Activated CD4-positive, alpha-beta memory T cell treated with anti-CD3 and anti-CD28 coated beads for 36 hours (primary cell): Measurements from ENCODE around the gene PSME4. TPM values are rescaled to one million over a fixed set of nuclear protein-coding genes. Genes with fewer than 3 reads are reported as not detected.

Experiments
- CTCF ChIA-PET: fragments of 350-600 bp; sonication (Branson Sonifier 250); formaldehyde crosslinking; loops from one replicate; lab custom pipeline; 2021; ENCODE audit warnings: antibody characterized with exemption, inconsistent platforms; lab: Charles Lee
- POLR2A ChIA-PET: fragments of 350-600 bp; sonication (Branson Sonifier 250); formaldehyde crosslinking; loops from one replicate; lab custom pipeline; 2021; ENCODE audit warnings: antibody characterized with exemption; lab: Charles Lee
- DNase-seq: peaks from one replicate; pipeline ENCODE4 v3.0.0-alpha.2; 2020
- H3K27ac Mint-ChIP-seq: one replicate; pipeline ENCODE4 v1.8.0; 2021; ENCODE audit warnings: mixed read lengths
- H3K27me3 Mint-ChIP-seq: one replicate; pipeline ENCODE4 v1.8.0; 2021; ENCODE audit warnings: mixed read lengths
- H3K36me3 Mint-ChIP-seq: one replicate; pipeline ENCODE4 v1.8.0; 2021; ENCODE audit warnings: mixed read lengths
- H3K4me1 Mint-ChIP-seq: one replicate; pipeline ENCODE4 v1.8.0; 2021; ENCODE audit warnings: low read depth, mixed read lengths
- H3K4me3 Mint-ChIP-seq: one replicate; pipeline ENCODE4 v1.8.0; 2021; ENCODE audit warnings: mild to moderate bottlenecking, mixed read lengths
- H3K9me3 Mint-ChIP-seq: one replicate; pipeline ENCODE4 v1.8.0; 2021; ENCODE audit warnings: mixed read lengths
- intact Hi-C: fragments of 100-400 bp; cut with micrococcal nuclease; formaldehyde crosslinking; loops from one replicate; pipeline ENCODE4 v1.15.1; 2023
- total RNA-seq, 2 experiments: library from RNA; stranded (reverse); gene quantifications; one replicate each; pipeline ENCODE4 v1.2.3, GENCODE V29; 2021

PSME4 gene, protein sequence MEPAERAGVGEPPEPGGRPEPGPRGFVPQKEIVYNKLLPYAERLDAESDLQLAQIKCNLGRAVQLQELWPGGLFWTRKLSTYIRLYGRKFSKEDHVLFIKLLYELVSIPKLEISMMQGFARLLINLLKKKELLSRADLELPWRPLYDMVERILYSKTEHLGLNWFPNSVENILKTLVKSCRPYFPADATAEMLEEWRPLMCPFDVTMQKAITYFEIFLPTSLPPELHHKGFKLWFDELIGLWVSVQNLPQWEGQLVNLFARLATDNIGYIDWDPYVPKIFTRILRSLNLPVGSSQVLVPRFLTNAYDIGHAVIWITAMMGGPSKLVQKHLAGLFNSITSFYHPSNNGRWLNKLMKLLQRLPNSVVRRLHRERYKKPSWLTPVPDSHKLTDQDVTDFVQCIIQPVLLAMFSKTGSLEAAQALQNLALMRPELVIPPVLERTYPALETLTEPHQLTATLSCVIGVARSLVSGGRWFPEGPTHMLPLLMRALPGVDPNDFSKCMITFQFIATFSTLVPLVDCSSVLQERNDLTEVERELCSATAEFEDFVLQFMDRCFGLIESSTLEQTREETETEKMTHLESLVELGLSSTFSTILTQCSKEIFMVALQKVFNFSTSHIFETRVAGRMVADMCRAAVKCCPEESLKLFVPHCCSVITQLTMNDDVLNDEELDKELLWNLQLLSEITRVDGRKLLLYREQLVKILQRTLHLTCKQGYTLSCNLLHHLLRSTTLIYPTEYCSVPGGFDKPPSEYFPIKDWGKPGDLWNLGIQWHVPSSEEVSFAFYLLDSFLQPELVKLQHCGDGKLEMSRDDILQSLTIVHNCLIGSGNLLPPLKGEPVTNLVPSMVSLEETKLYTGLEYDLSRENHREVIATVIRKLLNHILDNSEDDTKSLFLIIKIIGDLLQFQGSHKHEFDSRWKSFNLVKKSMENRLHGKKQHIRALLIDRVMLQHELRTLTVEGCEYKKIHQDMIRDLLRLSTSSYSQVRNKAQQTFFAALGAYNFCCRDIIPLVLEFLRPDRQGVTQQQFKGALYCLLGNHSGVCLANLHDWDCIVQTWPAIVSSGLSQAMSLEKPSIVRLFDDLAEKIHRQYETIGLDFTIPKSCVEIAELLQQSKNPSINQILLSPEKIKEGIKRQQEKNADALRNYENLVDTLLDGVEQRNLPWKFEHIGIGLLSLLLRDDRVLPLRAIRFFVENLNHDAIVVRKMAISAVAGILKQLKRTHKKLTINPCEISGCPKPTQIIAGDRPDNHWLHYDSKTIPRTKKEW (N-terminal part only)
- total RNA-seq: 10 to 100 TPM; 35.2 to 36.9 TPM

GRCh38 chr2:53970724-53971602 lies at the start of gene PSME4:
Gene PSME4 (minus strand): TSS chr2:53970993. CDS start chr2:53970784, 209 bp downstream.
- Mint-ChIP-seq H3K9me3 (no peaks in the 10 kb centered on the region), H3K27me3 (no peaks in the 10 kb centered on the region), H3K4me1 (peaks cover 37% of the 10 kb centered on the region), H3K27ac (peak within 1 kb of the TSS; percentile 85), H3K36me3 (peaks cover 10% of the 10 kb centered on the region), H3K4me3 (peak within 1 kb of the TSS; percentile 80)
- intact Hi-C loops: loop anchor here (2.0 to 5.0 kb wide), 3 partner anchors 144 to 1081 kb away; partner anchors contain the start of genes ACYP2, ASB3, ERLEC1 and RTN4
- ChIA-PET CTCF (interaction anchor here (0.6 to 1.2 kb wide), 3 partner anchors 82 to 136 kb away, joined by 3 to 4 read pairs (median 3); no protein-coding TSS in a partner anchor), POLR2A (interaction anchor here (0.6 to 2.7 kb wide), 7 partner anchors 24 to 359 kb away, joined by 3 to 15 read pairs (median 5); partner anchors contain the start of genes ACYP2 and CHAC2)
- DNase-seq: peak; percentile 95

- ChIA-PET CTCF (interaction anchor here (0.6 kb wide), 1 partner anchor 314 kb away, joined by 3 read pairs; no protein-coding TSS in a partner anchor), POLR2A (interaction anchor here (0.6 kb wide), 1 partner anchor 13 kb away, joined by 3 read pairs; no protein-coding TSS in a partner anchor)
- intact Hi-C loops: no loop called here
- no peak for DNase-seq
- Mint-ChIP-seq H3K9me3 (peaks cover 5% of the 10 kb centered on the region), H3K27ac (no peak overlapping the region), H3K4me3 (no peak overlapping the region), H3K4me1 (peaks cover 21% of the 10 kb centered on the region), H3K36me3 (peaks cover 5% of the 10 kb centered on the region), H3K27me3 (no peaks in the 10 kb centered on the region)
These were observed 45.3 kb upstream of the PSME4 start for GRCh38 chr2:54015798-54016699.

DNA sequence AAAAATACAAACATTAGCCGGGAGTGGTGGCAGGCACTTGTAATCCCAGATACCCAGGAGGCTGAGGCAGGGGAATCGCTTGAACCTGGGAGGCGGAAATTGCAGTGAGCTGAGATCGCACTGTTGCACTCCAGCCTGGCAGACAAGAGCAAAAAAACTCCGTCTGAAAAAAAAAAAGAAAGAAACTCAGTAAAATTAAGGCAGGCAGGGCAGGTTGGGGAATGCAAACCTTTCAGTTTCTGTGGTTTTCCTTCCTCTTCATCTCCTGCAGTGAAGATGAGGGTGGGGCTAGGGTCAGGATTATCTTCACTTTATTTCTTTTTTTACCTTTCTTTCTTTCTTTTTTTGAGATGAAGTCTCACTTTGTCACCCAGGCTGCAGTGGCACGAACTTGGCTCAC lies 43.2 kb upstream of the PSME4 start:
- Mint-ChIP-seq H3K9me3 (no peaks in the 10 kb centered on the region), H3K36me3 (no peaks in the 10 kb centered on the region)

GRCh38 chr2:54012538-54013141 lies 41.8 kb upstream of the PSME4 start:
- Mint-ChIP-seq H3K36me3 (no peaks in the 10 kb centered on the region), H3K27ac (no peak overlapping the region), H3K27me3 (no peaks in the 10 kb centered on the region), H3K4me1 (peaks cover 21% of the 10 kb centered on the region), H3K4me3 (no peak overlapping the region), H3K9me3 (no peaks in the 10 kb centered on the region)
- ChIA-PET POLR2A (no interaction called here), CTCF (no interaction called here)
- intact Hi-C loops: no loop called here
- no peak for DNase-seq

More for the DNA sequence above, 43.2 kb upstream of the PSME4 start:
- intact Hi-C loops: no loop called here
- H3K4me1 Mint-ChIP-seq: peaks cover 21% of the 10 kb centered on the region
- no peak for DNase-seq
- H3K27ac Mint-ChIP-seq: no peak overlapping the region
- H3K4me3 Mint-ChIP-seq: no peak overlapping the region
- CTCF ChIA-PET: no interaction called here
- H3K27me3 Mint-ChIP-seq: no peaks in the 10 kb centered on the region
- POLR2A ChIA-PET: no interaction called here

GRCh38 chr2:54009549-54009948 lies 38.8 kb upstream of the PSME4 start:
- intact Hi-C loops: no loop called here
- CTCF ChIA-PET: no interaction called here

DNA sequence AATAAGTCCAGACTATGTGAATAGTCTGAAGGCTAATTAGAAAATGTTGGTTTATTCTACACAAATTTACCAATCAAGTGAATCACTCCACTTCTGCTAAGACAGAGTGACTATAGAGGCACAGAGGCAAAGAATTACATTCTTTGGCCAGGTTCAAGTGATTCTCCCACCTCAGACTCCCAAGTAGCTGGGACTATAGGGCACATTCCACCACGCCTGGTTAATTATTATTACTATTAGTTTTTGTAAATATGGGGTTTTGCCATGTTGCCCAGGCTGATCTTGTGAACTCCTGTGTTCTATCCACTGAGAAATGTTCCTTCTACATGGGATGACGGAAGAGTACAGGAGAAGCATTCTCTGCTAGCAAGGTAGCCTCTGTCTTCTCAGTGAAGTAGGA lies 37.6 kb upstream of the PSME4 start:
- Mint-ChIP-seq H3K4me3 (no peak overlapping the region), H3K27me3 (no peaks in the 10 kb centered on the region), H3K4me1 (peaks cover 7% of the 10 kb centered on the region), H3K36me3 (no peaks in the 10 kb centered on the region), H3K9me3 (no peaks in the 10 kb centered on the region), H3K27ac (no peak overlapping the region)
- no peak for DNase-seq
- intact Hi-C loops: no loop called here
- ChIA-PET POLR2A (no interaction called here), CTCF (interaction anchor here (1.0 kb wide), 1 partner anchor 99 kb away, joined by 4 read pairs; no protein-coding TSS in a partner anchor)

More at GRCh38 chr2:54009549-54009948, 38.8 kb upstream of the PSME4 start:
- POLR2A ChIA-PET: no interaction called here
- Mint-ChIP-seq H3K9me3 (no peaks in the 10 kb centered on the region), H3K27ac (no peak overlapping the region), H3K4me1 (peaks cover 17% of the 10 kb centered on the region), H3K4me3 (no peak overlapping the region), H3K27me3 (no peaks in the 10 kb centered on the region), H3K36me3 (no peaks in the 10 kb centered on the region)
- no peak for DNase-seq

DNA sequence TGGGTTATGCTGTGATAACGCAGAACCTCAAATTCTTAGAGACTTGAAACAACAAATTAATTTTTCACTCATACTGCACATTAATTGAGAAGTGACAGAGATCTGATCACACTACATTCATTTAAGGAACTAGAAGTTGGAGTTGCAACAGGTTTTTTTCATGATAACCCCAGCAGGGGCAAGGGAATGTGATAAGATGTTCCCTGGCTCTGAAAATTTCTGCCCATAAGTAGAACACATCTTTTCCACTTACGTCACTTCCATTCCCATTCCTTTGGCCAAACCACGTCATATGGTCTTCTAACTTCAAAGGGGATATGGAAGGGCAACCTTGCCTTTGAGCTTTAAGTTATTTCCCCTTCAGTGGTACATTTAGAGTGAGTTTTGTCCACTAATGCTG lies 29.7 kb upstream of the PSME4 start:
- no peak for DNase-seq
- Mint-ChIP-seq H3K4me3 (no peak overlapping the region), H3K27me3 (no peaks in the 10 kb centered on the region), H3K36me3 (no peaks in the 10 kb centered on the region), H3K27ac (no peak overlapping the region), H3K4me1 (no peaks in the 10 kb centered on the region), H3K9me3 (no peaks in the 10 kb centered on the region)
- ChIA-PET POLR2A (no interaction called here), CTCF (no interaction called here)
- intact Hi-C loops: no loop called here

DNA sequence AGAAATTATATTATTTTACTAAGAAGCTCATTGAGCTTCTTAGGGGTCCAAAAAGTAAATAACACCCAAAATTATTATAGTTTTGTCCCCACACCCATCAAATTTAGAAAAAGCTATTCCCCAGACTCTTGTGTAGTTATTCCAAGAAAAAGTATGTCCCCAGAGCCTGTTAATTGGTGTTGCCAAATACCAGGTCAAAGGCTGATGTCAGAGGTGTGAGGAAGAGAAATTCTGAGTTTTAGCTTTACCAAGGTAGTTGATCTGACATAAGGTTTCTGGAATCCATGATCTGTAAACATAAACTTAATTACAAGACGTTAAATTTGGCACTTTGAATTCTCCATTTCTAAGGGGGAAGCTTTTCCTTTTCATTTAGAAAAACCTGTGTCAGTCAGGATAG lies 29.3 kb upstream of the PSME4 start:
- H3K27ac Mint-ChIP-seq: no peak overlapping the region
- H3K9me3 Mint-ChIP-seq: no peaks in the 10 kb centered on the region
- H3K36me3 Mint-ChIP-seq: no peaks in the 10 kb centered on the region
- CTCF ChIA-PET: no interaction called here
- no peaks in the 10 kb centered on the region for H3K27me3 Mint-ChIP-seq
- POLR2A ChIA-PET: no interaction called here
- no peak overlapping the region for H3K4me3 Mint-ChIP-seq
- DNase-seq: no peak
- intact Hi-C loops: no loop called here
- H3K4me1 Mint-ChIP-seq: peaks cover under 1% of the 10 kb centered on the region

- no peaks in the 10 kb centered on the region for H3K27me3 Mint-ChIP-seq
- H3K9me3 Mint-ChIP-seq: no peaks in the 10 kb centered on the region
- ChIA-PET CTCF (no interaction called here), POLR2A (no interaction called here)
- intact Hi-C loops: no loop called here
- peaks cover 9% of the 10 kb centered on the region for H3K4me1 Mint-ChIP-seq
- H3K27ac Mint-ChIP-seq: no peak overlapping the region
- DNase-seq: no peak
- no peak overlapping the region for H3K4me3 Mint-ChIP-seq
- H3K36me3 Mint-ChIP-seq: no peaks in the 10 kb centered on the region
These were observed 28.0 kb upstream of the PSME4 start for GRCh38 chr2:53998834-53999233.
